HG03159 (cell line): Measurements from ENCODE around the gene CHODL.

ENCODE experiments used
- ATAC-seq: cut with Tn5 transposase; IDR thresholded peaks from one replicate; pipeline ENCODE4 v1.9.1; 2021; ENCODE audit warnings: mild to moderate bottlenecking, moderate library complexity; ENCODE audit not compliant: unreplicated experiment

CHODL gene

DNA sequence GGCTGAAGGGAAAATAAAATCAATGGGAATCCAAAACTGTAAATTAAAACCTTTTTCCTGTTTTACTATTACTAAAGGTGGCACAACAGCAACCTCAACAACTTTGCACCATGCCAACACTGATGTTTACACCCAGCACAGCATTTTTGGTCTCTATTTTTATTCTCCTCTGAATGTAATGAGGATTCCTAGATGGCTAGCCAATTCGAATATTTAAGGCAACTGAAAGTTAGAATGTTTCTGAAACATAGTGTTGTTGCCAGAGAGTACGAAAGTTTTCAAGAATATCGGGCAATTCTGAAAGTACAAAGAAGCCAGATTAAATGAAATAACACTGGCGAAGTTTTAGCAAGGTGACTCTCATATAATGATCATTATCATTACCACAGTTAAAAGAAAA, 40.7 kb downstream of the CHODL start:
- no peak for ATAC-seq

DNA sequence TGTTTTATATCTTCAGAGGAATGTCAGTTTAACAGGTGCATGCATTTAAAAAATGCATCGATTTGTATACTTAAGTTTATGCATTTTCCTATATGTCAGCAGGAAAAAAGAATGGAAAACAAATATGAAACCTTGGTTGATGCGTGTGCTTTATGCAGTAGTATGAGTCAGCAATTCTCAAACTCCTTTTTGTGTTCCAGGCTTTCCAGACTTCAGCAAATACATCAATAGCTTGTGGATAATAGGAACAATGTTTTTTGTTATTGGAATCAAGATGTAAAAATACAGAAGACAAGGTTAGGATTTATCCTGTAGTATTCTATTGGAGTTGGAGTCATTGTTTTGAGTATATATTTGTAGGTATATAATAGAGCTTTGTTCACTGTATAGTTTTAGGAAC, 45.2 kb downstream of the CHODL start:
- no peak for ATAC-seq

DNA sequence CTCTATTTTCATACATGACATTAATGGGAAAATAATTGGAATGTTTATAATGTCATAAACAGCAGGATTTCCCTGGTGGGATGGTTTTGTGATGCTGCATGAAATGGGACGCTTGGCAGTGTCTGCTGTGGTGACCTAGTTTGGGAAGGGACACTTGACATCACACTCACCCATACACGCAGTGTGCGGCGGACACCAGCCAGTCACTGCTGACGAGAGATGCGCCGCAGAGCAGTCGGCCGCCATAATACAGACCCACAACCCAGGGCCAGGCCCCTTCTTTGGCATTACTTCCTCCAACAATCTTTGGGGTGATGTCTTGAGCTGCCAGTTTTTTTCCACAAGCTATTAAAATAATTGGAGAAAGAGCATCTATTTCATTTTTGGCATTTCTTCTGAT, 49.5 kb downstream of the CHODL start:
- no peak for ATAC-seq

DNA sequence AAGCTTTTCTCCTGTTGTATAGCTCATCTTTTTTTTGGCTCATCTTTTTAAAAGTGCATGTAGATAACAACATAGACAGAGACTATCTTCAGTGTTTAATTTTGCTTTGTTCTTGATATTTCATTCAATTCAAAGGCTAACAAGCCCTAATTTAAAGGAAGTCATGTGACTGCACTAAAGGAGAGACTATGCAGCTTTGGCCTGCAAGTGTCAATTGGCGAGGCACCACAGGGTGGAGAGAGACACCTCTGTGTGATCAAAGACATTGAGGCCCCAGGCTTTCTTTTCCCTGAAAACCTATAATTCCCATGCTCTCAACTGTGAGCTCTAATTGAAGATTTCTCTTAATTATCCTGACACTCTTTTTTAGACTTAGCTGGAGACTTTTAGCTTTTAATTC, 53.6 kb downstream of the CHODL start:
- no peak for ATAC-seq
